HFFc6 (cell line): ENCODE measurements around the gene SLC13A4. TPM values are rescaled to one million over a fixed set of nuclear protein-coding genes. Genes with fewer than 3 reads are reported as not detected.

Experiments
- DNase-seq: peaks from one replicate; pipeline ENCODE4 v3.0.0-alpha.2; 2018
- H3K27ac Mint-ChIP-seq: 2 replicates; pipeline ENCODE4 v1.8.0; 2020; ENCODE audit warnings: mild to moderate bottlenecking, mixed read lengths
- H3K27me3 Mint-ChIP-seq: 2 replicates; pipeline ENCODE4 v1.8.0; 2021; ENCODE audit warnings: mild to moderate bottlenecking, moderate library complexity, mixed read lengths; ENCODE audit not compliant: insufficient read depth
- H3K36me3 Mint-ChIP-seq: 2 replicates; pipeline ENCODE4 v1.8.0; 2021; ENCODE audit warnings: low read depth, mixed read lengths
- H3K4me1 Mint-ChIP-seq: 2 replicates; pipeline ENCODE4 v1.8.0; 2020; ENCODE audit warnings: low read depth, mixed read lengths
- H3K4me3 Mint-ChIP-seq: 2 replicates; pipeline ENCODE4 v1.8.0; 2020; ENCODE audit warnings: mild to moderate bottlenecking, moderate library complexity, mixed read lengths
- H3K9me3 Mint-ChIP-seq: 2 replicates; pipeline ENCODE4 v1.8.0; 2020; ENCODE audit warnings: mild to moderate bottlenecking, mixed read lengths
- CTCF ChIP-seq: fragments of 200-600 bp; sonication (generic); IDR thresholded peaks from 2 replicates; pipeline ENCODE4 v1.5.0; 2021; ENCODE audit warnings: antibody characterized with exemption, mild to moderate bottlenecking
- total RNA-seq, 6 experiments: library from RNA; stranded (reverse); fragmentation: NEBNext Ultra II Directional; extraction: Animal tissue kit (Norgen Biotek cat#: 25700); gene quantifications; 2 replicates in 1 of 6; 3 replicates in 5 of 6; pipeline ENCODE4 v1.2.3, GENCODE V29; 2021

Gene SLC13A4
- total RNA-seq, 6 experiments from 2014 or later: 0.24 to 1.2 (median 0.68) TPM; not detected in 1

DNA sequence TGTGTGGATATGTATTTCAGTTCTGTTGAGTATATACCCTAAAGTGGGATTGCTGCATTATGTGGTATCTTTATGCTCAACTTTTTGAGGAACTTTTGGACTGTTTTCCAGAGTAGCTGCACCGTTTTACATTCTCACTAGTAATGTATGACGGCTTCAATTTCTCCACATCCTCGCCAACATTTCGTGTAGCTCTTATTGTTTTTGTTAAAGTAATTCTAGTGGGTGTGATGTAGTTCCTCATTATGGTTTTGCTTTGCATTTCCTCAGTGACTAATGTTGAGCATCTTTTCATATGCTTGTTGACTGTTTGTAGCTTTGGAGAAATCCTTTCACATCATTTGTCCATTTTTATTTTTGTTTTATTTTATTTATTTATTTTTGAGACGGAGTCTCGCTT is 61.1 kb downstream of the SLC13A4 start:
- no peak for TF ChIP-seq CTCF
- Mint-ChIP-seq H3K27me3 (peaks cover 3% of the 10 kb centered on the region), H3K27ac (peak overlapping the region; percentile 58; the same call in 1 of the 2 replicates), H3K9me3 (peaks cover 4% of the 10 kb centered on the region; the same call in 1 of the 2 replicates), H3K4me3 (no peak overlapping the region), H3K36me3 (peaks cover 44% of the 10 kb centered on the region), H3K4me1 (peaks cover 69% of the 10 kb centered on the region)
- DNase-seq: no peak

GRCh38 chr7:135666156-135666555 is 61.8 kb downstream of the SLC13A4 start:
- DNase-seq: no peak
- no peak overlapping the region; the same call in 1 of the 2 replicates for H3K4me3 Mint-ChIP-seq
- H3K27ac Mint-ChIP-seq: peak overlapping the region; percentile 58
- peaks cover 3% of the 10 kb centered on the region for H3K27me3 Mint-ChIP-seq
- TF ChIP-seq CTCF: no peak
- H3K9me3 Mint-ChIP-seq: peaks cover 4% of the 10 kb centered on the region; the same call in 1 of the 2 replicates
- H3K36me3 Mint-ChIP-seq: peaks cover 44% of the 10 kb centered on the region
- H3K4me1 Mint-ChIP-seq: peaks cover 67% of the 10 kb centered on the region

DNA sequence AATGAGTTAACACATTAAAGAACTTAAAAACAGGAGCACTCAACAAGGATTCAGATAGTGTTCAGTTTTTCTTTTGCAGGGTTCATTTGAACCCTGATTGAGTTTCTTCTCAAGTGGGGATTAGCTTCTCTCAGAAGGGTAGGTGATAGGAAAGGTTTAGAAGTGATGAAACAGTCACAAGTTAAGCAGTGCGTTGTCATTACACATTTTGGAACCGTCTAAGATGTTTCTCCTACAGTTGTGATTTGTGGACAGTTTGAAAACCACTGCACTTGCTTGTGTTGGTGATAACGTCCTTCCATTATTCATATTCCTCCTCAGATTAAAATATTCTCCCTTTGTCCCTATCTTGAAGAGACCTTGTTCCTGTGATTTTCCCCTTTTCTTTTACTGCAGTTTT is 62.9 kb downstream of the SLC13A4 start:
- peaks cover 44% of the 10 kb centered on the region for H3K36me3 Mint-ChIP-seq
- H3K27me3 Mint-ChIP-seq: peaks cover 3% of the 10 kb centered on the region
- peaks cover 55% of the 10 kb centered on the region for H3K4me1 Mint-ChIP-seq
- H3K9me3 Mint-ChIP-seq: peaks cover 4% of the 10 kb centered on the region; the same call in 1 of the 2 replicates
- DNase-seq: no peak
- peak overlapping the region; percentile 98; the same call in 1 of the 2 replicates for H3K4me3 Mint-ChIP-seq
- no peak for TF ChIP-seq CTCF
- peak overlapping the region; percentile 99 for H3K27ac Mint-ChIP-seq

DNA sequence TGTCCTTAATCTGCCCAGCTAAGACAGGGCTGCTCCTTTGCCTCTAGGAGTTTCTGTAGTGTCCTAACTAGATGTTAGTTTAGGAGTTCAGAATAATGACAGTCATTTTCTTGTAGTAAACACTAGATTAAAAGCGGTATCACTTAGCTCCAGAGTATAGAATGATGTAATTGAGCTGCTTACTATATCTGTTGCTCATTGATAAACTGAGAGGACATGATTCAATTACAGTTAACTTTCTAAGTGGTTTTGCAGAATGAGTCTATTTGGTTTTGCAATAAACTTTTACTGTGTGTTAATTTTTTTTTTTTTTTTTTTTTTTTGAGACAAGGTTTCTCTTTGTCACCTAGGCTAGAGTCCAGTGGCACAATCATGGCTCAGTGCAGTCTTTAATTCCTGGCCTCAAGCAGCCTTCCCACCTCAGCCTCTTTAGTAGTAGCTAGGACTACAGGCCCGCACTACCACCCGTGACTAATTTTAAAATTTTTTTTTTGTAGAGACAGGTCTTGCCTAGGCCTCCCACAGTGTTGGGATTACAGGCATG is 63.9 kb downstream of the SLC13A4 start:
- H3K4me3 Mint-ChIP-seq: peak overlapping the region; percentile 98
- peaks cover 46% of the 10 kb centered on the region for H3K4me1 Mint-ChIP-seq
- peaks cover 4% of the 10 kb centered on the region; the same call in 1 of the 2 replicates for H3K9me3 Mint-ChIP-seq
- H3K36me3 Mint-ChIP-seq: peaks cover 44% of the 10 kb centered on the region
- peak overlapping the region; percentile 99 for H3K27ac Mint-ChIP-seq
- peaks cover 3% of the 10 kb centered on the region for H3K27me3 Mint-ChIP-seq
- TF ChIP-seq CTCF: no peak
- DNase-seq: no peak

- TF ChIP-seq CTCF: peak; percentile 86
- H3K27me3 Mint-ChIP-seq: peaks cover 3% of the 10 kb centered on the region
- H3K36me3 Mint-ChIP-seq: peaks cover 30% of the 10 kb centered on the region
- DNase-seq: peak; percentile 91
- peaks cover 38% of the 10 kb centered on the region for H3K4me1 Mint-ChIP-seq
- peak within 1 kb of the TSS; percentile 99 for H3K27ac Mint-ChIP-seq
- H3K4me3 Mint-ChIP-seq: peak within 1 kb of the TSS; percentile 98
- H3K9me3 Mint-ChIP-seq: peaks cover 4% of the 10 kb centered on the region; the same call in 1 of the 2 replicates
Measured at GRCh38 chr7:135662373-135663114, 65.4 kb downstream of the SLC13A4 start, which contains the start of gene STMP1. Gene STMP1 (plus strand): TSS chr7:135662514.
